SK-N-SH treated with all-trans-retinoic acid at 6 μM for 48 hours (cell line): ENCODE data around the gene KLHL29.

Source experiments
- ATAC-seq: fragments of 200-7000 bp; cut with Tn5 transposase; 3 replicates; pipeline ENCODE4 v1.9.1; 2020; ENCODE audit warnings: mild to moderate bottlenecking, moderate library complexity
- ARNTL ChIP-seq: fragments of 450-650 bp; formaldehyde crosslinking; IDR thresholded peaks from 2 replicates; pipeline ENCODE4 v1.5.0; 2020; ENCODE audit warnings: low read depth, mild to moderate bottlenecking, moderate library complexity, borderline replicate concordance
- BACH2 ChIP-seq: fragments of 250-450 bp; sonication (Bioruptor Pico); IDR thresholded peaks from 2 replicates; pipeline ENCODE4 v1.9.0; 2021; ENCODE audit warnings: mild to moderate bottlenecking, borderline replicate concordance
- CSDC2 ChIP-seq: fragments of 250-450 bp; sonication (Bioruptor Pico); IDR thresholded peaks from 2 replicates; pipeline ENCODE4 v1.5.0; 2020; ENCODE audit warnings: mild to moderate bottlenecking, moderate library complexity
- ESRRG ChIP-seq: fragments of 250-450 bp; sonication (Bioruptor Pico); IDR thresholded peaks from 2 replicates; pipeline ENCODE4 v1.6.1; 2021; ENCODE audit warnings: mild to moderate bottlenecking
- ISL1 ChIP-seq: fragments of 250-450 bp; sonication (Bioruptor Pico); IDR thresholded peaks from 2 replicates; pipeline ENCODE4 v2.1.2; 2022; ENCODE audit warnings: mild to moderate bottlenecking, moderate library complexity
- OSR1 ChIP-seq: fragments of 250-450 bp; sonication (Bioruptor Pico); IDR thresholded peaks from 2 replicates; pipeline ENCODE4 v1.8.0; 2022; ENCODE audit warnings: moderate library complexity, mild to moderate bottlenecking, inconsistent platforms
- PATZ1 ChIP-seq: fragments of 250-450 bp; sonication (Bioruptor Pico); IDR thresholded peaks from 2 replicates; pipeline ENCODE4 v1.8.0; 2020; ENCODE audit warnings: mild to moderate bottlenecking, moderate library complexity, borderline replicate concordance
- PPARA ChIP-seq: fragments of 250-450 bp; sonication (Bioruptor Pico); IDR thresholded peaks from 2 replicates; pipeline ENCODE4 v1.5.0; 2020; ENCODE audit warnings: mild to moderate bottlenecking, borderline replicate concordance
- RARB ChIP-seq: fragments of 250-450 bp; sonication (Bioruptor Pico); IDR thresholded peaks from 2 replicates; pipeline ENCODE4 v1.8.0; 2021; ENCODE audit warnings: mild to moderate bottlenecking, moderate library complexity
- TCF4 ChIP-seq: fragments of 250-450 bp; sonication (Bioruptor Pico); IDR thresholded peaks from 2 replicates; pipeline ENCODE4 v1.8.0; 2021; ENCODE audit warnings: mild to moderate bottlenecking, moderate library complexity, borderline replicate concordance
- TOX ChIP-seq: fragments of 250-450 bp; sonication (Bioruptor Pico); IDR thresholded peaks from 2 replicates; pipeline ENCODE4 v1.8.0; 2021; ENCODE audit warnings: mild to moderate bottlenecking, moderate library complexity, borderline replicate concordance
- TSHZ2 ChIP-seq: fragments of 250-450 bp; sonication (Bioruptor Pico); IDR thresholded peaks from 2 replicates; pipeline ENCODE4 v1.5.0; 2020; ENCODE audit warnings: mild to moderate bottlenecking, moderate library complexity
- ZC3H10 ChIP-seq: fragments of 250-450 bp; sonication (Bioruptor Pico); IDR thresholded peaks from 2 replicates; pipeline ENCODE4 v1.5.1; 2021; ENCODE audit warnings: mild to moderate bottlenecking, moderate library complexity
- ZFP3 ChIP-seq: fragments of 250-450 bp; sonication (Bioruptor Pico); IDR thresholded peaks from 2 replicates; pipeline ENCODE4 v1.5.0; 2020; ENCODE audit warnings: mild to moderate bottlenecking, moderate library complexity
- ZFP30 ChIP-seq: fragments of 450-650 bp; formaldehyde crosslinking; IDR thresholded peaks from 2 replicates; pipeline ENCODE4 v1.5.0; 2022; ENCODE audit warnings: mild to moderate bottlenecking, moderate library complexity
- ZNF8 ChIP-seq: fragments of 450-650 bp; formaldehyde crosslinking; IDR thresholded peaks from 2 replicates; pipeline ENCODE4 v1.5.0; 2020; ENCODE audit warnings: mild to moderate bottlenecking, moderate library complexity
- TF ChIP-seq, protein P1 (sequence below): fragments of 250-450 bp; sonication (Bioruptor Pico); IDR thresholded peaks from 2 replicates; pipeline ENCODE4 v1.5.1; 2020; ENCODE audit warnings: low read depth, mild to moderate bottlenecking, moderate library complexity
- TF ChIP-seq, protein P2 (sequence below): fragments of 250-450 bp; sonication (Bioruptor Pico); IDR thresholded peaks from 2 replicates; pipeline ENCODE4 v1.5.1; 2021; ENCODE audit warnings: mild to moderate bottlenecking, moderate library complexity

Gene KLHL29

GRCh38 chr2:23587341-23587880 lies 202.4 kb downstream of the KLHL29 start:
- no peak for ATAC-seq
- TF ChIP-seq ZNF8 (CRISPR knock-in tag) (no peak), RARB (CRISPR knock-in tag) (no peak), ZFP30 (CRISPR knock-in tag) (no peak), PPARA (no peak), TCF4 (CRISPR knock-in tag) (no peak), ZC3H10 (CRISPR knock-in tag) (no peak), CSDC2 (no peak), BACH2 (CRISPR knock-in tag) (no peak), ISL1 (CRISPR knock-in tag) (no peak), ZFP3 (CRISPR knock-in tag) (no peak), TSHZ2 (CRISPR knock-in tag) (no peak), ESRRG (CRISPR knock-in tag) (no peak), ARNTL (CRISPR knock-in tag) (no peak), OSR1 (CRISPR knock-in tag) (no peak), TOX (CRISPR knock-in tag) (no peak), PATZ1 (no peak)
- TF ChIP-seq, protein P1, sequence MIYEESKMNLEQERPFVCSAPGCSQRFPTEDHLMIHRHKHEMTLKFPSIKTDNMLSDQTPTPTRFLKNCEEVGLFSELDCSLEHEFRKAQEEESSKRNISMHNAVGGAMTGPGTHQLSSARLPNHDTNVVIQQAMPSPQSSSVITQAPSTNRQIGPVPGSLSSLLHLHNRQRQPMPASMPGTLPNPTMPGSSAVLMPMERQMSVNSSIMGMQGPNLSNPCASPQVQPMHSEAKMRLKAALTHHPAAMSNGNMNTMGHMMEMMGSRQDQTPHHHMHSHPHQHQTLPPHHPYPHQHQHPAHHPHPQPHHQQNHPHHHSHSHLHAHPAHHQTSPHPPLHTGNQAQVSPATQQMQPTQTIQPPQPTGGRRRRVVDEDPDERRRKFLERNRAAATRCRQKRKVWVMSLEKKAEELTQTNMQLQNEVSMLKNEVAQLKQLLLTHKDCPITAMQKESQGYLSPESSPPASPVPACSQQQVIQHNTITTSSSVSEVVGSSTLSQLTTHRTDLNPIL, result no peak
- TF ChIP-seq, protein P2, sequence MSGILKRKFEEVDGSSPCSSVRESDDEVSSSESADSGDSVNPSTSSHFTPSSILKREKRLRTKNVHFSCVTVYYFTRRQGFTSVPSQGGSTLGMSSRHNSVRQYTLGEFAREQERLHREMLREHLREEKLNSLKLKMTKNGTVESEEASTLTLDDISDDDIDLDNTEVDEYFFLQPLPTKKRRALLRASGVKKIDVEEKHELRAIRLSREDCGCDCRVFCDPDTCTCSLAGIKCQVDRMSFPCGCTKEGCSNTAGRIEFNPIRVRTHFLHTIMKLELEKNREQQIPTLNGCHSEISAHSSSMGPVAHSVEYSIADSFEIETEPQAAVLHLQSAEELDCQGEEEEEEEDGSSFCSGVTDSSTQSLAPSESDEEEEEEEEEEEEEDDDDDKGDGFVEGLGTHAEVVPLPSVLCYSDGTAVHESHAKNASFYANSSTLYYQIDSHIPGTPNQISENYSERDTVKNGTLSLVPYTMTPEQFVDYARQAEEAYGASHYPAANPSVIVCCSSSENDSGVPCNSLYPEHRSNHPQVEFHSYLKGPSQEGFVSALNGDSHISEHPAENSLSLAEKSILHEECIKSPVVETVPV (CRISPR knock-in tag), result no peak

DNA sequence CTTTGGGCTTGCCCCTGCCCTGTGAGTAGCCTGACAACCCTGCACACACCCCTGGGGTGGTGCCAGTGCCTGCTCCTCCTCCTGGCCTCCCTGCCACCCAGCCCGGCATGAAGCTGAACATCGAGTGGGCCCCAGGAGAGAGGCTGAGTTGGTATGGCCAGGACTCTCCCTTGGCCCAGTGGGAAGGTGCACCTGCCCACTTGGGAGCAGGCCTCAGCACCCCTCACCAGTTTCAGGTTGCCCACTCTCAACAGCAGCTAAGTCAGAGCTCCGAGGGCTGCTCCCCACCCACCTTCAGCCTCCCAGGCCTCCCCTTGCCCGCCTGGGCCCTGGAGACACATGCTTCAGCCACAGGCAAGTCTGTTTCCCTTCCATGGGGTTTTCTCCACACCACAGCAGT lies 203.1 kb downstream of the KLHL29 start:
- TF ChIP-seq TSHZ2 (CRISPR knock-in tag) (no peak), PPARA (no peak), RARB (CRISPR knock-in tag) (no peak), CSDC2 (no peak), OSR1 (CRISPR knock-in tag) (no peak)
- TF ChIP-seq, protein P1, result no peak
- ATAC-seq, result no peak
